Activated naive CD8-positive, alpha-beta T cell treated with anti-CD3 and anti-CD28 coated beads for 36 hours (primary cell): ENCODE data around the gene DHRS1. TPM values are rescaled to one million over a fixed set of nuclear protein-coding genes. Genes with fewer than 3 reads are reported as not detected.
"Not testable (repeated sequence)": the region's sequence is repeated elsewhere in the genome, so short reads cannot be mapped to it uniquely, and the experiment has no call there.

ENCODE experiments used
- DNase-seq: peaks from one replicate; pipeline ENCODE4 v3.0.0; 2021
- H3K27ac Mint-ChIP-seq: one replicate; pipeline ENCODE4 v1.8.0; 2022; ENCODE audit warnings: mild to moderate bottlenecking, moderate library complexity, mixed read lengths
- H3K27me3 Mint-ChIP-seq: one replicate; pipeline ENCODE4 v1.8.0; 2022; ENCODE audit warnings: mild to moderate bottlenecking, mixed read lengths
- H3K36me3 Mint-ChIP-seq: one replicate; pipeline ENCODE4 v1.8.0; 2021; ENCODE audit warnings: mild to moderate bottlenecking, mixed read lengths
- H3K4me1 Mint-ChIP-seq: one replicate; pipeline ENCODE4 v1.8.0; 2021; ENCODE audit warnings: mixed read lengths
- H3K4me3 Mint-ChIP-seq: one replicate; pipeline ENCODE4 v1.8.0; 2022; ENCODE audit warnings: mild to moderate bottlenecking, moderate library complexity, mixed read lengths
- H3K9me3 Mint-ChIP-seq: one replicate; pipeline ENCODE4 v1.8.0; 2022; ENCODE audit warnings: mixed read lengths
- total RNA-seq, 2 experiments: library from RNA; stranded (reverse); gene quantifications; one replicate each; pipeline ENCODE4 v1.2.3, GENCODE V29; 2021

DHRS1 gene
- total RNA-seq, 2 experiments from 2014 or later = 7.4 to 8.6 TPM

DNA sequence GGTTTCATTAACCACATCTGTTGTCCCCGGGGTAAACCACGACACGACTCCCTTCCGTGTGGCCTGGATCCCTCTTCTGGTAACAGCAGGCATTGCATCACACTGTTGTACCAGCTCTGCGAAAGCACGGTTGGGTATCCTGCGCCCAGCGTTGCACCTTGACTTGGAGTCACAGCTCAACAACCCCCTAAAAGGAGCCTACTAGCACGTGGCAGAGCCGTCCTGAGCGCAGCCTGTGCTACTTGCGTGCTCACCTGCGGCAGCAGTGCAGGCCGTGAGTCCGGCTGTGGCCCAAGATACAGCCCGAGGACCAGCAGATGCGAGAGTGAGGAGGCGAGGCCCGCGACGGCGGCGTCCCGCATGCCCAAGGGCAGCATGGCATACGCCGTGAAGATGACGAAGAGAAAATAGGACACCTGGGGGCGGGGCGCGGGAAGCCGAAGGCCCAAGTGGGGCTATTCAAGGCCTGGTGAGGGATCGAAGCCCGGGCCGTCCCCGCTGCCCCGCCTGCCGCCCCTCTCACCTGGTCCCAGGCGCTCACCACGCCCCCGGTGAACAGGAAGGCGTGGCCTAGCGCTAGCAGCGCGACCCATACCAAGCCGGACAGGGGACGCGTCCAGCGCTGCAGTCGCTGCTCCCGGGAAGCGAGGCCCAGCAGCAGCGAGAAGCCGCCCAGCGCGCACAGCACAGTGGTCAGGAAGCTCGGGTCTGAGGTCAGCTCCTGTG lies 32.9 kb upstream of the DHRS1 start:
- Mint-ChIP-seq H3K4me1 (peaks cover 28% of the 10 kb centered on the region), H3K36me3 (peaks cover 3% of the 10 kb centered on the region), H3K27me3 (peaks cover 49% of the 10 kb centered on the region), H3K9me3 (no peaks in the 10 kb centered on the region), H3K4me3 (peak overlapping the region; percentile 76), H3K27ac (peak overlapping the region; percentile 64)
- peak; percentile 82 for DNase-seq

- DNase-seq = no peak
- Mint-ChIP-seq H3K27me3 (peaks cover 49% of the 10 kb centered on the region), H3K36me3 (peaks cover 2% of the 10 kb centered on the region), H3K4me3 (peak overlapping the region; percentile 76), H3K9me3 (no peaks in the 10 kb centered on the region), H3K27ac (peak overlapping the region; percentile 64), H3K4me1 (peaks cover 30% of the 10 kb centered on the region)
Measured at GRCh38 chr14:24331731-24332267, 32.2 kb upstream of the DHRS1 start.

DNA sequence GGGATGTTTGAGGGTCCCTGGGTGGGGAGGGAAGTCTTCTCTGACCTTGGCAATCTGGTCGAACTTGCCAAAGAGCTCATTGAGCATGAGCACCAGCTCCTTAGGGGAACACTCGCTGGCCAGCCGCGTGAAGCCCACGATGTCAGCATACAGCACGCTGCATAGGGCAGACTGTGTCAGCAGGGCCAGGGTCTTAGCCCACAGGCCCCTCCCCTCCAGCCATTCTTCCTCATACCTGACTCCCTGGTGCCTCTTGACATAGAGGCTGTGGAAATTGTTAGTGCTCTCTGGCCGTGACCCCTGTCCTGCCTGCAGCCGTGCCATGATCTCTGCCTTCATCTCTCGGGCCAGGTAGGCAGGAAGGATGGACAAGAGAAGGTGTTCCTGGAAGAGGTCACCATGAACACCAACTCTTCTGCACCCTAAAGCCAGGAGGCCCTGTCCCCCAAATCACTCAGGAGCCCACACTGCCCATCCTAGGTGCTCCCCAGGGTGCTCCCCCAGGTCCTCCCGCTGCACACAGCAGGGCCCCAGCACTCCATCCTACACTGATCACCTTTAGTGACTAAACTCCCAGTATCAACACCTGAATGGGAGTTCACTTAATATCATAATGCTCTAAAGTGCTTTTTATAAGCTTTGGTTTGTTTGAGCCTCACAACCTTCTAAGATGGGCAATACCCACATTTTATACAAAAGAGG lies 31.5 kb upstream of the DHRS1 start:
- Mint-ChIP-seq H3K27me3 (peaks cover 49% of the 10 kb centered on the region), H3K4me1 (peaks cover 28% of the 10 kb centered on the region), H3K36me3 (peaks cover under 1% of the 10 kb centered on the region), H3K4me3 (no peak overlapping the region), H3K9me3 (no peaks in the 10 kb centered on the region), H3K27ac (no peak overlapping the region)
- DNase-seq = no peak

GRCh38 chr14:24329736-24330135 lies 30.2 kb upstream of the DHRS1 start:
- Mint-ChIP-seq H3K9me3 (no peaks in the 10 kb centered on the region), H3K36me3 (no peaks in the 10 kb centered on the region), H3K27me3 (peaks cover 41% of the 10 kb centered on the region), H3K4me3 (no peak overlapping the region), H3K4me1 (peaks cover 26% of the 10 kb centered on the region), H3K27ac (no peak overlapping the region)
- DNase-seq = peak; percentile 35

DNA sequence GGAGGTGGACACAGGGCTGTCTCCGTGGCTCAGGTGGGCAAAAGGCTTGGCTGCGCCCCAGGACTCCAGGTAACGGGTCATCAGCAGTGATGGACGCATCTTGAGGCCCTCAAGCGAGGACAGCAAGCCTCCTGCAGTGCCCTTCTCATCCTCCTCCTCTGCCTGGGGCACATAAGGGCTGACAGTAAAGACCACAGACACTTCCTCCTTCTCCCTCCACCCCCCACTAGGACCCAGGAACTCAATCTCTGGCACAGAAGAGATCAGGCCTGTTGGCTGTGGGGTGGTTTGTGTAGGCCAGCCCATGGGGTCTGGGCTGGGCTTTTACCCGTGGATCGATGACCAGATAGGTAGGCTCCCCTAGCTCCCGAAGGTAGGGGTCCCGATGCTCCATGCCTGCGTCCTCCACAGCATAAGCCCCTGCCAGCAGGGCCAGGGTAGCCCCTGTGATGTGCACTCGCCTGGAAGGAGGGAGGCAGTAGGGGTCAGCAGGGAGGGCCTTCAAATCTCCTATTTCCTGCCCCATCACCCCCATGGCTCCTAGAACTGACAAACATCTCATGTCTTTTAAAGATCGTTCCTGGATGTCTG lies 29.6 kb upstream of the DHRS1 start:
- Mint-ChIP-seq H3K9me3 (no peaks in the 10 kb centered on the region), H3K27ac (no peak overlapping the region), H3K36me3 (no peaks in the 10 kb centered on the region), H3K4me1 (peaks cover 24% of the 10 kb centered on the region), H3K27me3 (peaks cover 35% of the 10 kb centered on the region), H3K4me3 (no peak overlapping the region)
- DNase-seq = no peak

DNA sequence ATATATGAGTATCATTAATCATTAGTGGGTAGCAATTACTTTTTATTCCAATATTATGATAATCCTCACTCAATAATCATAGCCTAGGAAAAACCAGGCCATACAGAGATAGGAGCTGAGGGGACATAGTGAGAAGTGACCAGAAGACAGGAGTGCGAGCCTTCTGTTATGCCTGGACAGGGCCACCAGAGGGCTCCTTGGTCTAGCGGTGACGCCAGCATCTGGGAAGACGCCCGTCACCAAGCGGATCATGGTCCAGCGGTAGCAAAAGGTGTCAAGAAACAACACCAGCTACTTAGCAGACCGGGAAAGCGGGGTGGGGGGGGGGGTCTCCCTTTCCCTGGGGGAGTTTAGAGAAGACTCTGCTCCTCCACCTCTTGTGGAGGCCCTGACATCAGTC lies 28.3 kb upstream of the DHRS1 start:
- Mint-ChIP-seq H3K4me1 (peaks cover 19% of the 10 kb centered on the region), H3K27me3 (peaks cover 23% of the 10 kb centered on the region)
- H3K27ac Mint-ChIP-seq, H3K9me3 Mint-ChIP-seq, H3K4me3 Mint-ChIP-seq, DNase-seq, H3K36me3 Mint-ChIP-seq: not testable (repeated sequence)

DNA sequence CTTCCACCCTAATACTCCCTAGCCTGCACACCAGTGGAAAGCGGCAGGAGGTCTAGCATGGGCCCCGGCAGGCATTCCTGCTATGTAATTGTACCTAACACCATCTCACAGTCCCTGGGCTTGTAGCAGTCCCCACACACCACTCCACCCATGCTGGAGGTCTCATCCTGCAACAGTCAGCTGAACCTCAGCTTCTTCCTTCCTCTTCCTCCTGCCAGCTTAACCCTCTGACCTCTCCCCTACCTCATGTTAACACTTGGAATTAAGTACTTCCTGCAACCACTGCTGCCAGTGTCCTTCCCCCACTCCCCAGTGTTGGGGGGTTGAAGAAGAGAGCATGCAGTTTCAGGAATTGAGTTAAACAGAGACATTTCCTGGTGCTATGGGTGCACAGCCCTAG lies 27.7 kb upstream of the DHRS1 start:
- no peak overlapping the region for H3K4me3 Mint-ChIP-seq
- no peaks in the 10 kb centered on the region for H3K9me3 Mint-ChIP-seq
- peaks cover 17% of the 10 kb centered on the region for H3K27me3 Mint-ChIP-seq
- peaks cover 15% of the 10 kb centered on the region for H3K4me1 Mint-ChIP-seq
- DNase-seq = no peak
- no peak overlapping the region for H3K27ac Mint-ChIP-seq
- H3K36me3 Mint-ChIP-seq = no peaks in the 10 kb centered on the region

GRCh38 chr14:24325963-24326362 lies 26.4 kb upstream of the DHRS1 start:
- H3K9me3 Mint-ChIP-seq = no peaks in the 10 kb centered on the region
- DNase-seq = no peak
- H3K4me3 Mint-ChIP-seq = no peak overlapping the region
- H3K27me3 Mint-ChIP-seq = peaks cover 6% of the 10 kb centered on the region
- H3K36me3 Mint-ChIP-seq = no peaks in the 10 kb centered on the region
- H3K27ac Mint-ChIP-seq = no peak overlapping the region
- H3K4me1 Mint-ChIP-seq = peaks cover 8% of the 10 kb centered on the region

GRCh38 chr14:24325041-24325530 lies 25.5 kb upstream of the DHRS1 start:
- Mint-ChIP-seq H3K27me3 (no peaks in the 10 kb centered on the region), H3K4me1 (peaks cover 8% of the 10 kb centered on the region), H3K9me3 (no peaks in the 10 kb centered on the region), H3K36me3 (no peaks in the 10 kb centered on the region), H3K4me3 (no peak overlapping the region), H3K27ac (no peak overlapping the region)
- DNase-seq = no peak

DNA sequence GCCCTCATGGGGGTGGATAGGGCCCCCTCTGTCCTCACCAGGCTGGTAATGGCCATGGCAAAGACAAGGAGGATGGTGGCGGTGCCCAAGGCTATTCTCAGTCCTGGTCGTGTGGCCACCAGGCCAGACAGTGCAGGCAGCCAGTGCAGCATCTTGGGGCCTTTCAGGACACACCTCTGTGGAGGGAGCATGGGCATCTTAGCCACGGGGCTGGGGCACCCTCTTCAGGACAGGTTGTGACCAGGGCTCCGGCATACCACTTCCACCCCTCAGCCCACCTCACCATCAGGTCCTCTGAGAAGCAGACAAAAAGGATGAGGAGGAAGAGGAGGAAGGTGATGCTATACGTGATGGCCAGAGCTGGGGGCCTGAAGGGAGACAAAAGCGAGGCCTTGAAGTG lies 24.4 kb upstream of the DHRS1 start:
- H3K4me1 Mint-ChIP-seq = peaks cover 5% of the 10 kb centered on the region
- H3K27ac Mint-ChIP-seq = no peak overlapping the region
- H3K9me3 Mint-ChIP-seq = no peaks in the 10 kb centered on the region

DNA sequence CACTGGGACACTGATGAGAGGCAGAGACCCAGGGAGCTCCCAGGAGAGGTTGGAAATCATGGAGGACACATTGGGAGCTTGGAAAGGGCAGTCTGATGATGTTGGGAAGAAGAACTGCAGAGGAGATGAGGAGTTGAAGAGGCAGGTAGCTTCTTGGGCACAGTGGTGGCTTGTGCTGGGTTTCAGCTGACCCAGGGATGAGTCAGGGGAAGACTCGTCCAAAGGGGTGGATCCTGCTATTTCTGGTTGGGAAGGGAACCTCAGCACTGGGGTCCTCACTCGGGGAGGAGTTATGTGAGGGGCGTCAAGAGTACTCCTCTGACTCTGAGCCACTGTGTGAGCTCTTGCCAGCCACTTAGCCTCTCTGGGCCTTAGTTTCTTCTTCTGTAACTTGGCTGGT lies 23.8 kb upstream of the DHRS1 start:
- Mint-ChIP-seq H3K27ac (no peak overlapping the region), H3K4me3 (no peak overlapping the region), H3K36me3 (no peaks in the 10 kb centered on the region), H3K4me1 (peaks cover 5% of the 10 kb centered on the region), H3K9me3 (no peaks in the 10 kb centered on the region), H3K27me3 (no peaks in the 10 kb centered on the region)
- DNase-seq = no peak

More for the DNA sequence above, 24.4 kb upstream of the DHRS1 start:
- H3K27me3 Mint-ChIP-seq = no peaks in the 10 kb centered on the region
- H3K36me3 Mint-ChIP-seq = no peaks in the 10 kb centered on the region
- no peak for DNase-seq
- H3K4me3 Mint-ChIP-seq = no peak overlapping the region

DNA sequence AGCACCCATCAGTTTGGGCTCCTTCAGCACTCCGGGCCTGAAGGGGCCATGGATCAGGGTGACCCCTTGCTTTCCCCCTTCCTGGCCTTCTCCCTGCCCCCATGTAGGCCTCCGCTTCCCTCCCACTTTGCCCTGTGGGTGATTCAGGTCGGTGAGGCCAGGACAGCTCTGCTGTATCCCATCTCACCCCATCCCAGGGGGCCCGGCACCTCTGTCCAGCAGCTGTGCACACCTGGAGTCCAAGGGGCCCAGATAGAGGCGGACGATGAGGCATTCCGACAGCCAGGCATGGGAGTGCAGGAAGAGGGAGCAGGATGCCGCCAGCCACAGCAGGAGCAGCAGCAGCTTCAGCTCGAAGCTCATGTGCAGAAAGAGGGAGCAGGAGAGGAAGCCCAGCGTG lies 23.1 kb upstream of the DHRS1 start:
- Mint-ChIP-seq H3K9me3 (no peaks in the 10 kb centered on the region), H3K4me3 (no peak overlapping the region)

DNA sequence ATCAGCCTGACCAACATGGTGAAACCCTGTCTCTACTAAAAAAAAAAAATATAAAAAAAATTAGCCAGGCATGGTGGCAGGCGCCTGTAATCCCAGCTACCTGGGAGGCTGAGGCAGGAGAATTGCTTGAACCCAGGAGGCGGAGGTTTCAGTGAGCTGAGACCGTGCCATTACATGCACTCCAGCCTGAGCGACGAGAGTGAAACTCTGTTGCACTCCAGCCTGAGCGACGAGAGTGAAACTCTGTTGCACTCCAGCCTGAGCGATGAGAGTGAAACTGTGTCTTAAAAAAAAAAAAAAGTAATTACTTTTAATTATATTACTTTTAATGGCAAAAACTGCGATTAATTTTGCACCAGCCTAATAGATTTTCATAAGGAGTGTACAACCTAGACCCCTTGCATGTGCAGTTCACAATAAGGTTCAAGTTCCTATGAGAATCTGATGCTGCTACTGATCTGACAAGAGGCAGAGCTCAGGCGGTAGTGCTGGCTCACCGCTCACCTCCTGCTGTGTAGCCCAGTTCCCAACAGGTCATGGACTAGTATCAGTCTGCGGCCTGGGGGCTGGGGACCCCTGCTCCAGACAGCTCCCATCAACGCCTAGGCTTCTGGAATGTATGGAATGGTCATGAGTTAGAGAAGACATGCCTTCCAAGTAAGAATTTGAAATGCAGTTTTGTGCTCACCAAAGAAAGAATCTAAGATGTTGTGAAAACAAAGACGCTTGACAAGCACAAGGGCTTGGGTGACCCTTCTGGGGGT lies 21.8 kb upstream of the DHRS1 start:
- DNase-seq = no peak
- Mint-ChIP-seq H3K27me3 (no peaks in the 10 kb centered on the region), H3K27ac (no peak overlapping the region)

More for the DNA sequence above, 23.1 kb upstream of the DHRS1 start:
- H3K27me3 Mint-ChIP-seq = no peaks in the 10 kb centered on the region
- H3K27ac Mint-ChIP-seq = no peak overlapping the region
- H3K4me1 Mint-ChIP-seq = peaks cover 6% of the 10 kb centered on the region
- no peaks in the 10 kb centered on the region for H3K36me3 Mint-ChIP-seq
- no peak for DNase-seq

DNA sequence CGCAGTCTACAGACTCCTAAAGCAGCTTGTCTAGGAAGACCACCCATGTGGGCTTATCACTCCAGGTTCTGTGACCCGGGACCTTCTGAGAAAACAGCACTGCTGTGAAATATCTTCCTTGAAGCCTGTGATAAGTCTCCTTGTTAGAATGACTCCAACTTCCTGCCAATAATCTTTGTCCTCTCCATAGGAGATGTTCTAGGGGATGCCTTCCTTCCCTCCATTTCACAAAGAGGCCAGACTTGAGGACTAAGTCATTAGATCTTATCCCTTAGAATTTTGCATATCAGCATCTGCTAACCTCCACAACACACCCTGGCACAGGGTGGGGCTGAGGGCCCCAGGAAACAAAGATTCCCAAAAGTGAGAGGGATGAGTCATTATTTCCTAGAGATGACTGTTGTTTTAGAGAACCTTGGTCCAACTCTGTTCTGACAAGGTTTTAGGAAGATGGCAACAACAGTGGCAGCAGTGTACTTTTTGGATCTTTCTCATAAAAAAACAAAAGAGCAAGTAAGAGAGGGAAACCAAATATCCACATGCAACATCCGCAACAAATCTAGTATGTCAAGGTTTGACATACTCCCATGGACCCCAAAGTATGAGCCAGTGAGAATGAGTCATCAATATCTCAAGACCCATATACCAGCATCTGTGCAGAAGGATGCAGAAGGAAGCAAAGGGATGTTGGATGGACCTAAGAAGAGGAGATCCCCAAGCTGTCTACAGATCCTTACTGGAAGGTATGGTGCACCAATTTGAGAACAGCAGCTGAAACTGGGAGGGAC lies 17.8 kb upstream of the DHRS1 start:
- Mint-ChIP-seq H3K27ac (no peak overlapping the region), H3K4me1 (peaks cover 36% of the 10 kb centered on the region), H3K27me3 (no peaks in the 10 kb centered on the region), H3K36me3 (peaks cover 16% of the 10 kb centered on the region), H3K4me3 (no peak overlapping the region), H3K9me3 (no peaks in the 10 kb centered on the region)
- no peak for DNase-seq

More for the DNA sequence above, 21.8 kb upstream of the DHRS1 start:
- Mint-ChIP-seq H3K4me3 (no peak overlapping the region), H3K36me3 (no peaks in the 10 kb centered on the region), H3K4me1 (peaks cover 11% of the 10 kb centered on the region), H3K9me3 (no peaks in the 10 kb centered on the region)
